Measurements from ENCODE around the gene XYLT1. TPM values are rescaled to one million over a fixed set of nuclear protein-coding genes. Genes with fewer than 3 reads are reported as not detected.

The XYLT1 gene
- total and polyA plus RNA-seq, 2 of the 13 experiments (the other 11 are each of a cell fraction or from before 2014, with no cell fraction given) = not detected

- Histone ChIP-seq H4K20me1 (ENCODE audit: insufficient read depth, low read length) (no peaks in the 10 kb centered on the region), H3K9ac (ENCODE audit: insufficient read depth, low read depth, low read length) (no peak overlapping the region), H3K9me3 (ENCODE audit: low read length) (no peaks in the 10 kb centered on the region), H3K4me2 (ENCODE audit: low read depth, low read length) (no peak overlapping the region), H3K27ac (ENCODE audit: extremely low read length, insufficient read depth, low read length) (no peak overlapping the region), H3K4me1 (ENCODE audit: insufficient read depth, low read length) (no peaks in the 10 kb centered on the region), H3K4me3 (replicated peaks in 1 of 3; ENCODE audit: insufficient read depth in 1 of 3, low read depth in 2 of 3, low read length in 3 of 3) (no peak overlapping the region), H3K79me2 (ENCODE audit: insufficient read depth, low read length) (no peaks in the 10 kb centered on the region), H3K36me3 (replicated peaks in 1 of 2; ENCODE audit: control insufficient read depth in 1 of 2, insufficient read depth in 2 of 2, low read length in 2 of 2) (no peaks in the 10 kb centered on the region), H3K27me3 (ENCODE audit: control insufficient read depth in 1 of 2, insufficient read depth in 2 of 2, low read length in 2 of 2) (peaks cover 0 to 10% of the 10 kb centered on the region in 2 experiments; a peak in 2 of 5 replicates), H2AFZ (ENCODE audit: low read length) (no peak overlapping the region)
- no TSS peak for BruUV-seq (replicated peaks)
- ATAC-seq (no peak), DNase-seq (ENCODE audit: low spot score) (no peak), FAIRE-seq (no peak)
- intact Hi-C loops (cut with micrococcal nuclease; ENCODE audit: unreplicated experiment) = no loop called here
- CTCF ChIA-PET (ENCODE audit: low intra/inter-chr PET ratio, low total read pairs) = no interaction called here
- POLR2A ChIA-PET = no interaction called here
- 3% methylated on average over 3 of the region's 3 CpGs for WGBS (ENCODE audit: low lambda C conversion rate)
- in situ Hi-C loops (cut with HindIII; ENCODE audit: extremely low pct_ligation_motif_present, low pct_unique_long_range_greater_than_20kb) = no loop called here
- TF ChIP-seq NFE2L1 (CRISPR knock-in tag; IDR thresholded peaks at IDR 0.05; ENCODE audit: borderline replicate concordance) (no peak), CTCF (CRISPR knock-in tag; IDR thresholded peaks at IDR 0.05) (no peak), MXD3 (CRISPR knock-in tag; IDR thresholded peaks at IDR 0.05) (no peak), ZNF562 (CRISPR knock-in tag; IDR thresholded peaks at IDR 0.05; ENCODE audit: borderline replicate concordance) (no peak), ZZZ3 (CRISPR knock-in tag; IDR thresholded peaks at IDR 0.05; ENCODE audit: borderline replicate concordance) (no peak), ZNF280D (CRISPR knock-in tag; IDR thresholded peaks at IDR 0.05) (no peak), ZNF839 (CRISPR knock-in tag; IDR thresholded peaks at IDR 0.05; ENCODE audit: borderline replicate concordance) (no peak), CENPT (CRISPR knock-in tag; IDR thresholded peaks at IDR 0.05; ENCODE audit: low read depth) (no peak)
These were observed 31.2 kb downstream of the XYLT1 start for GRCh38 chr16:17439580-17439979.

Measured in HepG2 (cell line).